Brain microvascular endothelial cell (primary cell): ENCODE data around the gene ZNF789.

Source experiments
- DNase-seq: peaks from one replicate; pipeline ENCODE4 v3.0.0-alpha.2; 2020
- H3K27ac ChIP-seq: fragments of 250-450 bp; sonication (Bioruptor Pico); 2 replicates; pipeline ENCODE4 v1.5.1; 2020; ENCODE audit warnings: mild to moderate bottlenecking, moderate library complexity
- H3K27me3 ChIP-seq: fragments of 250-450 bp; sonication (Bioruptor Pico); replicated peaks from 2 replicates; pipeline ENCODE4 v1.5.1; 2020; ENCODE audit warnings: mild to moderate bottlenecking
- H3K36me3 ChIP-seq: fragments of 250-450 bp; sonication (Bioruptor Pico); replicated peaks from 2 replicates; pipeline ENCODE4 v1.5.1; 2020; ENCODE audit warnings: mild to moderate bottlenecking
- H3K4me3 ChIP-seq: 2 replicates; pipeline ENCODE4 v1.5.1; 2011; ENCODE audit warnings: low read depth, mild to moderate bottlenecking, control low read depth, low read length, moderate library complexity
- in situ Hi-C: cut with HindIII; loops from 2 replicates; pipeline ENCODE4 v1.10.0; 2017; ENCODE audit warnings: low sequenced_read_pairs, low pct_ligation_motif_present
- TF ChIP-seq, protein P1 (sequence below): IDR thresholded peaks from 2 replicates; pipeline ENCODE4 v1.5.1; 2011; ENCODE audit warnings: low read depth, mild to moderate bottlenecking, moderate library complexity, low read length, control low read depth, inconsistent platforms; ENCODE audit errors: missing control alignments

Gene ZNF789

DNA sequence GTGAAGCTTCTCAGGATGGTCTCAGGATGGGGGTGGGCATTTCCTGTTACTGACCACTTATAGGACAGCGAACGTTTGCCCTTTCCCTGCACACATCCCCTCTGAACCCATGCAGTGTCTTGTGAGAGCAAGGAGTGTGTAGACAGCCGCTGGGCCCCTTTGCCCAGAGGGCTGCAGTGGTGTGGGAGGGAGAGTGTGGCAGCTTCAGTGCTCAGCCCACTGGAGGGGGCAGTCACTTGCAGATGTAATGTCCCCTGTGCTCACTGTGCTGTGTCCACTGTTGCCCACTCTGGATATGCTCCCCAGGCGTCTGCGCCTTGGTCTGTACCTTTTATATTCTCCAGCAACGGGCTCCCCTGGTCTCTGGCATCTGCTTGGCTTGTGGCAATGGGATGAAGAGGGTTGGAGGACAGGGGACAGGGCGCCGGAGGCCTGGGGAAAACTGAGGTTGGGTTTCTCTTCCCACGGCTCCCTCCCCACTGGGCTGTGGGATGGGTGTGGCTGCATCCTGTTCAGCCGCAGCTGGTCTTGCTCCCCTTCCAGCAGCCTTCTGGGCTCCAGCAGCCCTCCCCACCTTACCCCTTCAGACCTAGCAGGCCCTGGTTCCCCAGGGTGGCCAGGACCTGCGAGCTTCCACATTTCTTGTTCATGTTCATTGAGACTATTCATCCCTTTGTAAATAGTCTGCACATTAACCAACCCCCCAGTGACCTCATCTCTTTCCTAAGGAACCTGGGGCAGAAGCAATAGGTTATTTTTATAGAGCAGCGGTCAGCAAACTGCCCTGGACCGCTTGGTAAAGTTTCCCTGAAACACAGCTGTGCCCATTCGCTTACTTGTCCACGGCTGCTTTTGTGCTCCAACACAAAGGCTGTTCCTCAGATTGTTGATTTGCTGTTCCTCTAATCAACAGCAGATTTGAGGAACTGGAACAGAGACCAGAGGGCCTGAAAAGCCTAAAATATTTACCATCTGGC, 6.1 kb downstream of the ZNF789 start:
- TF ChIP-seq, protein P1, sequence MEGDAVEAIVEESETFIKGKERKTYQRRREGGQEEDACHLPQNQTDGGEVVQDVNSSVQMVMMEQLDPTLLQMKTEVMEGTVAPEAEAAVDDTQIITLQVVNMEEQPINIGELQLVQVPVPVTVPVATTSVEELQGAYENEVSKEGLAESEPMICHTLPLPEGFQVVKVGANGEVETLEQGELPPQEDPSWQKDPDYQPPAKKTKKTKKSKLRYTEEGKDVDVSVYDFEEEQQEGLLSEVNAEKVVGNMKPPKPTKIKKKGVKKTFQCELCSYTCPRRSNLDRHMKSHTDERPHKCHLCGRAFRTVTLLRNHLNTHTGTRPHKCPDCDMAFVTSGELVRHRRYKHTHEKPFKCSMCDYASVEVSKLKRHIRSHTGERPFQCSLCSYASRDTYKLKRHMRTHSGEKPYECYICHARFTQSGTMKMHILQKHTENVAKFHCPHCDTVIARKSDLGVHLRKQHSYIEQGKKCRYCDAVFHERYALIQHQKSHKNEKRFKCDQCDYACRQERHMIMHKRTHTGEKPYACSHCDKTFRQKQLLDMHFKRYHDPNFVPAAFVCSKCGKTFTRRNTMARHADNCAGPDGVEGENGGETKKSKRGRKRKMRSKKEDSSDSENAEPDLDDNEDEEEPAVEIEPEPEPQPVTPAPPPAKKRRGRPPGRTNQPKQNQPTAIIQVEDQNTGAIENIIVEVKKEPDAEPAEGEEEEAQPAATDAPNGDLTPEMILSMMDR, result no peak
- Histone ChIP-seq H3K27me3 (no peaks in the 10 kb centered on the region), H3K36me3 (peaks cover 43% of the 10 kb centered on the region), H3K27ac (no peak overlapping the region), H3K4me3 (no peak overlapping the region)
- DNase-seq, result no peak
- in situ Hi-C loops, result no loop called here

DNA sequence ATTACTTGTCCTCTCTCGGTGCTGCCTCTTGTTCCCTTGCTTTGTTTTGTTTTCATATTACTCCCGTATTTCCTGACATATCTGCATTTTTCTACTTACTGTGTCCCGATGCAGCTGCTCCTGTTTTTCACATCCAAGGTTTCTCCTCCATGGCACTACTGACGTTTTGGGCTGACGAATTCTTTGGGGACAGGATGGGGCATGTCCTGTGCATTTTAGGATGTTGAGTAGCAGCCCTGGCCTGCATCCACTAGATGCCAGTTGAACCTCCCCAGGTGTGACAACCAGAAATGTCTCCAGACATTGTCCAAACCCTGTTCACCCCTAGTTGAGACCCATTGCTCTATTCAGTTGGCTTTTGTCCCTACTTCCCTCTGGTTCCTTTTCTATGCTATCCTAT, 12.4 kb downstream of the ZNF789 start:
- DNase-seq, result no peak
- H3K36me3 ChIP-seq, result peaks cover 43% of the 10 kb centered on the region

DNA sequence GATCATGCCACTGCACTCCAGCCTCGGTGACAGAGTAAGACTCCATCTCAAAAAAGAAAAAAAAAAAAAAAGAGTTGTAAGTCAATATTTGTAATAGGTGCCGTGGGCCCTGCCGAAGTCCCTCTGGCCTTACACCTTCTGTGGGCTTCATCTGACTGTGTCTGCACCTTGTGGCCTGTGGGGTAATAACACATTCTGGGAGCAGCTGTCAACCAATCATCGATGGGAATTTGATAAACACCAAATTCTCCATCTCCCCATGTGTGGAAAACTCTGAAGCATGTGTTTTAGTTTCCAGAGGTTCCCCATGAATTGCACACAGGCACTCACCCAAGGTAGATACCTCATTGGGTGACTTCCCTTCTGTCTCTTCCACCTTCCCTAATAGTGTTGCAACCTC, 16.5 kb downstream of the ZNF789 start:
- no peak for DNase-seq
- no peaks in the 10 kb centered on the region for H3K27me3 ChIP-seq
- in situ Hi-C loops, result no loop called here
- no peak overlapping the region for H3K27ac ChIP-seq
- peaks cover 40% of the 10 kb centered on the region for H3K36me3 ChIP-seq
- H3K4me3 ChIP-seq, result no peak overlapping the region
- TF ChIP-seq, protein P1, result no peak

More for the DNA sequence above, 12.4 kb downstream of the ZNF789 start:
- TF ChIP-seq, protein P1, result no peak
- in situ Hi-C loops, result no loop called here
- no peak overlapping the region for H3K4me3 ChIP-seq
- no peak overlapping the region for H3K27ac ChIP-seq
- H3K27me3 ChIP-seq, result no peaks in the 10 kb centered on the region

DNA sequence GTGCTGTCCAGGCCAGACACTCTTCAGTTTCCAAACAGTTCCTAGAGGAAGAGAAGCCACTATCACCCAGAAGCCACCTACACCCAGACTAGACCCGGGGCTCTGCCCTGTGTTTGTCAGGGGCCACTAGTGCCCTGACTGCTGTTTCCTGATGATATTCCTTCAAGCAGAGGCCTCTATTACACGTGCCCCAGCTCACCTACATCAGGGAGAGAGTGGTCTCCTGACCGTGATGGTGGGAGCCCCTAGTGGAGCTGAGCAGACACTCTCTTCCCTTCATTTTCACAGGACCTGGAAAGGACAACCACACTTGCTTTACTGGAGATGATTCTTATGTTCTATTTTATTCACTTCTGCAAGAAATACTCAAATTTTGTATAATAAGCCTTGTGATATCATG, 18.2 kb downstream of the ZNF789 start:
- Histone ChIP-seq H3K27me3 (no peaks in the 10 kb centered on the region), H3K36me3 (peaks cover 50% of the 10 kb centered on the region), H3K4me3 (no peak overlapping the region), H3K27ac (no peak overlapping the region)
- in situ Hi-C loops, result no loop called here
- TF ChIP-seq, protein P1, result no peak
- DNase-seq, result no peak

DNA sequence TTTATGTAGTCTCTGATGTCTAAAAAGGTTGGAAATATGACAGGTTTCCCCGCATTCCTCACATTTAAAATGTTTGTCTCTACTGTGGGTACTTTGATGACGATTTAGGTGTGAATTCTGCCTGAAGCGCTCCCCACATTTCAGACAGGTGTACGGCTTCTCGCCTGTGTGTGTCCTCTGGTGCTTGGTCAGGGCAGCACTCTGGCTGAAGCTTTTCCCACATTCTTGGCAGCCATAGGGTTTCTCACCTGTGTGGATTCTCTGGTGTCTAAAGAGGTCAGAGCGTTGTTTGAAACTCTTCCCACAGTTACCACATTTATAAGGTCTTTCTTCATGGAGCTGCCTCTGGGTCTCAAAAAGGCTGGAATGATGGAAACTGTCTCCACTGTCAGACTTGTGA, 21.1 kb downstream of the ZNF789 start:
- in situ Hi-C loops, result no loop called here
- DNase-seq, result no peak
- H3K36me3 ChIP-seq, result peaks cover 45% of the 10 kb centered on the region
- TF ChIP-seq, protein P1, result no peak
- H3K27ac ChIP-seq, result no peak overlapping the region
- no peak overlapping the region for H3K4me3 ChIP-seq
- H3K27me3 ChIP-seq, result no peaks in the 10 kb centered on the region
